Smooth muscle cell (in vitro differentiated cells): Measurements from ENCODE around the gene CDC20. TPM values are rescaled to one million over a fixed set of nuclear protein-coding genes. Genes with fewer than 3 reads are reported as not detected.

Source experiments
- DNase-seq: peaks from one replicate; lab custom pipeline; 2025; ENCODE audit not compliant: unreplicated experiment; lab: John Stamatoyannopoulos, UW
- H2AFZ ChIP-seq: fragments of 200-600 bp; sonication (generic); 2 replicates; pipeline ENCODE4 v1.6.0; 2016; ENCODE audit warnings: antibody characterized with exemption, low read depth, mild to moderate bottlenecking
- H3F3A ChIP-seq: fragments of 200-600 bp; sonication (generic); 2 replicates; pipeline ENCODE4 v1.6.0; 2017; ENCODE audit warnings: antibody characterized with exemption, low read depth
- H3K27ac ChIP-seq: fragments of 200-600 bp; sonication (generic); 2 replicates; pipeline ENCODE4 v1.5.1; 2016; ENCODE audit warnings: low read depth, mild to moderate bottlenecking
- H3K27me3 ChIP-seq: fragments of 200-600 bp; sonication (generic); 2 replicates; pipeline ENCODE4 v1.6.1; 2016; ENCODE audit warnings: low read depth, mild to moderate bottlenecking
- H3K36me3 ChIP-seq: fragments of 200-600 bp; sonication (generic); 2 replicates; pipeline ENCODE4 v1.5.1; 2016; ENCODE audit warnings: low read depth
- H3K4me1 ChIP-seq: fragments of 200-600 bp; sonication (generic); 2 replicates; pipeline ENCODE4 v1.5.1; 2016; ENCODE audit warnings: low read depth
- H3K4me2 ChIP-seq: fragments of 200-600 bp; sonication (generic); 2 replicates; pipeline ENCODE4 v1.6.0; 2016; ENCODE audit warnings: mild to moderate bottlenecking
- H3K4me3 ChIP-seq: fragments of 200-600 bp; sonication (generic); 2 replicates; pipeline ENCODE4 v1.5.1; 2016; ENCODE audit warnings: mild to moderate bottlenecking
- H3K79me2 ChIP-seq: fragments of 200-600 bp; sonication (generic); 2 replicates; pipeline ENCODE4 v1.6.0; 2016; ENCODE audit warnings: low read depth, mild to moderate bottlenecking
- H3K9ac ChIP-seq: fragments of 200-600 bp; sonication (generic); 2 replicates; pipeline ENCODE4 v1.6.0; 2016; ENCODE audit warnings: low read depth
- H3K9me3 ChIP-seq: fragments of 200-600 bp; sonication (generic); replicated peaks from 2 replicates; pipeline ENCODE4 v1.5.1; 2016; ENCODE audit warnings: low read depth
- H4K20me1 ChIP-seq: fragments of 200-600 bp; sonication (generic); 2 replicates; pipeline ENCODE4 v1.6.0; 2016; ENCODE audit warnings: low read depth
- WGBS: methylation state at CpG from one replicate; pipeline ENCODE4 v1.1.7; 2016; ENCODE audit warnings: low lambda C conversion rate; 5-methylcytosine and 5-hydroxymethylcytosine counted together
- polyA plus RNA-seq: library from polyadenylated mRNA; unstranded; fragments of >200 nt; fragmentation: Nextera tagmentation; extraction: Ambion mirVana; gene quantifications from 2 replicates; pipeline ENCODE4 v1.2.1, GENCODE V29; 2016
- total RNA-seq: library from RNA; depleted of rRNA; stranded (reverse); fragments of >200 nt; gene quantifications from 2 replicates; pipeline ENCODE4 v1.2.3, GENCODE V29; 2014
- TF ChIP-seq, protein P1 (sequence below): fragments of 200-600 bp; sonication (generic); IDR thresholded peaks from 2 replicates; pipeline ENCODE4 v1.5.1; 2017; ENCODE audit warnings: borderline replicate concordance, mild to moderate bottlenecking, antibody characterized with exemption; ENCODE audit not compliant: insufficient read depth, poor library complexity, severe bottlenecking

Gene CDC20
- total and polyA plus RNA-seq, 2 experiments from 2014 or later, result 17.4 to 18.7 TPM

DNA sequence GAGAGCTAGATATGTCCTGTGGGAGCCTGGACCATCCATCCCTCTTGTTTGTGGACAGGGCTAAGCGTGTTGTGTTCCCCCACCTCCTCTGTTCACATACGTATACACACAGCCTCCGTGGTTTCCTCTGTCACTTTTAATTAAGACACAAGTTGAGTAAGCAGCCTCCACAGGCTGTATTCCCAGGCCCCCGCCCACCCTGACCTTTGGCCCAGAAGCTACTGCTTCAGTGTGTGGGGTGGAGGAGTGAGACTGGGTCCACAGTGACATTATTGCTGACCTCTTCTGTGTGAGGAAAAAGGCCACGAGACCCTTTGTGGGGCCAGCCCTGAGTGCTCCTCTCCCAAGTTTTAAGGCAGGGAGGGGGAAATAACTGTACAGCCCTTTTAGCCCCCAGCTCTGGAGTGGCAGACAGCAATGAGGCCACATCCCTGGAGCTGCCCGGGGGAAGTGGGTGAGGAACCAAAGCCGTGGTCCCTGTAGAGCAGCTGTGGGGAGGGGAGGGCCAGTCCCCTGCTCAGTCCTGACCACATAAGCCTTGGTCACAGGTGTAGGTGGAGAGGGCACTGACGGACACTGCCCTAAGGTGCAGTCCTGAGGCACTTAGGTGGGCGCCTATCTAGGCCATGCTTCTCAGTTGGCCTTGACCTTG lies 4.6 kb downstream of the CDC20 start:
- no peaks in the 10 kb centered on the region for H3K27me3 ChIP-seq
- H3K36me3 ChIP-seq, result no peaks in the 10 kb centered on the region
- H3K9me3 ChIP-seq, result no peaks in the 10 kb centered on the region
- no peak overlapping the region for H3K4me3 ChIP-seq
- no peak overlapping the region for H2AFZ ChIP-seq
- TF ChIP-seq, protein P1, sequence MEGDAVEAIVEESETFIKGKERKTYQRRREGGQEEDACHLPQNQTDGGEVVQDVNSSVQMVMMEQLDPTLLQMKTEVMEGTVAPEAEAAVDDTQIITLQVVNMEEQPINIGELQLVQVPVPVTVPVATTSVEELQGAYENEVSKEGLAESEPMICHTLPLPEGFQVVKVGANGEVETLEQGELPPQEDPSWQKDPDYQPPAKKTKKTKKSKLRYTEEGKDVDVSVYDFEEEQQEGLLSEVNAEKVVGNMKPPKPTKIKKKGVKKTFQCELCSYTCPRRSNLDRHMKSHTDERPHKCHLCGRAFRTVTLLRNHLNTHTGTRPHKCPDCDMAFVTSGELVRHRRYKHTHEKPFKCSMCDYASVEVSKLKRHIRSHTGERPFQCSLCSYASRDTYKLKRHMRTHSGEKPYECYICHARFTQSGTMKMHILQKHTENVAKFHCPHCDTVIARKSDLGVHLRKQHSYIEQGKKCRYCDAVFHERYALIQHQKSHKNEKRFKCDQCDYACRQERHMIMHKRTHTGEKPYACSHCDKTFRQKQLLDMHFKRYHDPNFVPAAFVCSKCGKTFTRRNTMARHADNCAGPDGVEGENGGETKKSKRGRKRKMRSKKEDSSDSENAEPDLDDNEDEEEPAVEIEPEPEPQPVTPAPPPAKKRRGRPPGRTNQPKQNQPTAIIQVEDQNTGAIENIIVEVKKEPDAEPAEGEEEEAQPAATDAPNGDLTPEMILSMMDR, result no peak
- H3K4me1 ChIP-seq, result peaks cover 18% of the 10 kb centered on the region
- H3K9ac ChIP-seq, result no peak overlapping the region
- H3K27ac ChIP-seq, result no peak overlapping the region
- no peak overlapping the region for H3K4me2 ChIP-seq
- peaks cover 18% of the 10 kb centered on the region for H3K79me2 ChIP-seq
- H3F3A ChIP-seq, result peaks cover 8% of the 10 kb centered on the region
- no peak for DNase-seq
- WGBS, result 82% methylated on average over 9 of the region's 9 CpGs
- peaks cover 25% of the 10 kb centered on the region for H4K20me1 ChIP-seq

GRCh38 chr1:43363935-43364525 lies 5.2 kb downstream of the CDC20 start:
- H4K20me1 ChIP-seq, result peaks cover 25% of the 10 kb centered on the region
- no peak overlapping the region for H3K4me3 ChIP-seq
- H3F3A ChIP-seq, result peaks cover 14% of the 10 kb centered on the region
- no peak overlapping the region for H3K9ac ChIP-seq
- H3K27ac ChIP-seq, result no peak overlapping the region
- no peak overlapping the region for H3K4me2 ChIP-seq
- TF ChIP-seq, protein P1, result no peak
- H3K79me2 ChIP-seq, result peaks cover 18% of the 10 kb centered on the region
- no peaks in the 10 kb centered on the region for H3K9me3 ChIP-seq
- no peaks in the 10 kb centered on the region for H3K36me3 ChIP-seq
- WGBS, result 90% methylated on average over 5 of the region's 5 CpGs
- H2AFZ ChIP-seq, result no peak overlapping the region
- H3K4me1 ChIP-seq, result peaks cover 18% of the 10 kb centered on the region
- DNase-seq, result no peak
- no peaks in the 10 kb centered on the region for H3K27me3 ChIP-seq

DNA sequence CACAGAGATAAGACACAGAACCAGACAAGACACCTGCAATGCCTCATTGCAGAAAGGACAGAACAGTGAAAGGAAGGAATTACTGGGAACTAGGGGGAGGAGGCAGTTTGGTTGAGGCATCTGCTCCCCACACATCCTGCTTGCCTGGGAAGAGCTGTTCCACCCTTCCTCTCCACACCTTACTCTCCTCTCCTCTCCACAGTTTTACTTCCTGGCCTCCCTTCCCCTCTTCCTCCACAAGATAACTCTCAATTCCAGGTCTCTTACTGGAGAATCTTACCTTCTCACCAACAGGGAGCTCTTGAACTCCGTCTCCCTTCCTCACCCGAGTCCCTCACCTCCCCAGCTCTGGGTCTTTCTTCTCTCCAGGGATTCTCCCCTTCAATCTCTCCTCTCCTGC lies 6.9 kb downstream of the CDC20 start:
- peaks cover 14% of the 10 kb centered on the region for H3F3A ChIP-seq
- H3K4me1 ChIP-seq, result peaks cover 16% of the 10 kb centered on the region
- H2AFZ ChIP-seq, result no peak overlapping the region
- peak overlapping the region; percentile 70 for H3K4me3 ChIP-seq
- peaks cover 26% of the 10 kb centered on the region for H3K79me2 ChIP-seq
- H3K9me3 ChIP-seq, result no peaks in the 10 kb centered on the region
- H3K27ac ChIP-seq, result peak overlapping the region; percentile 7
- peak overlapping the region; percentile 95 for H3K4me2 ChIP-seq
- H3K9ac ChIP-seq, result no peak overlapping the region
- TF ChIP-seq, protein P1, result no peak
- no peak for DNase-seq
- 92% methylated on average over 2 of the region's 2 CpGs for WGBS
- H3K27me3 ChIP-seq, result no peaks in the 10 kb centered on the region
- no peaks in the 10 kb centered on the region for H3K36me3 ChIP-seq
- H4K20me1 ChIP-seq, result peaks cover 25% of the 10 kb centered on the region
